Hepatocyte (in vitro differentiated cells): Measurements from ENCODE around the gene RB1.

Experiments used
- CTCF ChIP-seq: fragments of 200-600 bp; sonication (generic); IDR thresholded peaks from 2 replicates; pipeline ENCODE4 v1.5.1; 2016; ENCODE audit warnings: antibody characterized with exemption, mild to moderate bottlenecking; ENCODE audit not compliant: poor library complexity
- EZH2 ChIP-seq: fragments of 200-600 bp; sonication (generic); IDR thresholded peaks from 2 replicates; pipeline ENCODE4 v1.6.1; 2016; ENCODE audit warnings: antibody characterized with exemption, mild to moderate bottlenecking, borderline replicate concordance
- EZH2phosphoT487 ChIP-seq: fragments of 200-600 bp; sonication (generic); IDR thresholded peaks from one replicate; pipeline ENCODE4 v1.6.1; 2018; ENCODE audit warnings: antibody characterized with exemption, mild to moderate bottlenecking, low read depth, moderate library complexity; ENCODE audit not compliant: unreplicated experiment, severe bottlenecking

GRCh38 chr13:48477191-48477855 lies 173.8 kb downstream of the RB1 start:
- TF ChIP-seq CTCF (no peak), EZH2 (no peak), EZH2phosphoT487 (no peak)
